Chondrocyte (in vitro differentiated cells): ENCODE measurements around the gene CFAP46. TPM values are rescaled to one million over a fixed set of nuclear protein-coding genes. Genes with fewer than 3 reads are reported as not detected.

Experiments used
- DNase-seq: peaks from one replicate; pipeline ENCODE4 v3.0.0; 2021; ENCODE audit warnings: mixed read lengths, low spot score
- H3K27ac Mint-ChIP-seq: one replicate; pipeline ENCODE4 v1.8.0; 2021; ENCODE audit warnings: mild to moderate bottlenecking, moderate library complexity, mixed read lengths; ENCODE audit not compliant: unreplicated experiment
- H3K27me3 Mint-ChIP-seq: 2 replicates; pipeline ENCODE4 v1.8.0; 2021; ENCODE audit warnings: low read depth, mixed read lengths
- H3K36me3 Mint-ChIP-seq: 2 replicates; pipeline ENCODE4 v1.8.0; 2021; ENCODE audit warnings: low read depth, mixed read lengths
- H3K4me1 Mint-ChIP-seq: 2 replicates; pipeline ENCODE4 v1.8.0; 2021; ENCODE audit warnings: low read depth, mild to moderate bottlenecking, mixed read lengths
- H3K4me3 Mint-ChIP-seq: one replicate; pipeline ENCODE4 v1.8.0; 2021; ENCODE audit warnings: mild to moderate bottlenecking, moderate library complexity, mixed read lengths; ENCODE audit not compliant: unreplicated experiment
- H3K9me3 Mint-ChIP-seq: 2 replicates; pipeline ENCODE4 v1.8.0; 2021; ENCODE audit warnings: low read depth, mixed read lengths
- total RNA-seq: library from RNA; stranded (reverse); gene quantifications from 3 replicates; pipeline ENCODE4 v1.2.1, GENCODE V29; 2021
- TF ChIP-seq, protein P1 (sequence below): fragments of 200-600 bp; sonication (generic); IDR thresholded peaks from 2 replicates; pipeline ENCODE4 v1.5.0; 2021; ENCODE audit warnings: antibody characterized with exemption, mild to moderate bottlenecking, moderate library complexity

Gene CFAP46
- total RNA-seq, 1 donor from 2014 or later, result 0.92 TPM

DNA sequence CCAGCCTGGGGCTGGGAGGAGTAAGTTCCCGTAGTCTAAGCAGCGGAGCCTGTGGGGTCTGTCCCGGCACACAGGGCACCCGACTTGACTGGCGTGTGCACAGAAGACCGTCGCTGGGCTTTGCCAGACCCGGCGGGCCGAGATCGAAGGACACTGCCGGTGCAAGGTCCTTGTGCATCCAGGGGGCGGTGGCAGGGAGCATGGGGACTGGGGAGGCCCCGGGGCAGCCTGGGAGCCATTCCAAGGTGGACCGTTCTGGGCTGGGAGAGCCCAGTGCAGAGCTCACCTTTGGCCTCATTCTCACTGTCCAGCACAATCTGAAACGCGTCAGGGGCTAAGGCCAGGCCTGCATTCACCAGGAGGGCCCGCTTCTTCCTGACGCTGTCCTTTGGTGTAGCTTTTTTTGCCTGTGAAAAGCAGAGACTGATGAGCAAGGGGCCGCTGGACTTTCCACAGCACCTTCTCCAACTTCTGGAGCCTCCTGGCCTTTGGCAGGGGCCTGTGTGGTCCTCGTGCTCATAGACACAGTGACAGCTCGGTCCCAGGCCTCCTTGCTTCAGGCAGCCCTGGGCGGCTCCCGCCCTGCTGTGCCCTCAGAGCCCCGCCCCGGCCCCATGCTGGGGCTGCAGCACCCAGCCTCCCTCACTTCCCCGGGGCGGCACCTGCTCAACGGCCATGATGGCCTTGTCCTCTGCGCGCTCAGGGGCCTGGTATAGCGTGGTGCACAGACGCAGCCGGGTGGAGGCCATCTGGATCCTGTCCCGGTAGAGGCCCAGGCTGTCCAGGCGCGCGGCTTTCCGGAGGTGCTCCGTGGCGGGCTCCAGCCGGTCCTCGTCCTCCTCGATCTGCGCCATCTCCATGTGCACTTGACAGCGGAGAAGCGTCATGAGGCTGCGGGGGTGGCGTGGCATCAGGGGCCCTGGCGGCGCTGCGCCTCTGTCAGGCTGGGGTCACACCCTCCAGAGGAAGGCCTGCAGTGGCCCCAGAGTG is 20.3 kb downstream of the CFAP46 start:
- TF ChIP-seq, protein P1, sequence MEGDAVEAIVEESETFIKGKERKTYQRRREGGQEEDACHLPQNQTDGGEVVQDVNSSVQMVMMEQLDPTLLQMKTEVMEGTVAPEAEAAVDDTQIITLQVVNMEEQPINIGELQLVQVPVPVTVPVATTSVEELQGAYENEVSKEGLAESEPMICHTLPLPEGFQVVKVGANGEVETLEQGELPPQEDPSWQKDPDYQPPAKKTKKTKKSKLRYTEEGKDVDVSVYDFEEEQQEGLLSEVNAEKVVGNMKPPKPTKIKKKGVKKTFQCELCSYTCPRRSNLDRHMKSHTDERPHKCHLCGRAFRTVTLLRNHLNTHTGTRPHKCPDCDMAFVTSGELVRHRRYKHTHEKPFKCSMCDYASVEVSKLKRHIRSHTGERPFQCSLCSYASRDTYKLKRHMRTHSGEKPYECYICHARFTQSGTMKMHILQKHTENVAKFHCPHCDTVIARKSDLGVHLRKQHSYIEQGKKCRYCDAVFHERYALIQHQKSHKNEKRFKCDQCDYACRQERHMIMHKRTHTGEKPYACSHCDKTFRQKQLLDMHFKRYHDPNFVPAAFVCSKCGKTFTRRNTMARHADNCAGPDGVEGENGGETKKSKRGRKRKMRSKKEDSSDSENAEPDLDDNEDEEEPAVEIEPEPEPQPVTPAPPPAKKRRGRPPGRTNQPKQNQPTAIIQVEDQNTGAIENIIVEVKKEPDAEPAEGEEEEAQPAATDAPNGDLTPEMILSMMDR, result no peak
- H3K9me3 Mint-ChIP-seq, result no peaks in the 10 kb centered on the region
- no peak overlapping the region for H3K4me3 Mint-ChIP-seq
- no peaks in the 10 kb centered on the region for H3K36me3 Mint-ChIP-seq
- H3K4me1 Mint-ChIP-seq, result no peaks in the 10 kb centered on the region
- H3K27ac Mint-ChIP-seq, result no peak overlapping the region
- peak; percentile 92 for DNase-seq
- peaks cover 3% of the 10 kb centered on the region for H3K27me3 Mint-ChIP-seq

DNA sequence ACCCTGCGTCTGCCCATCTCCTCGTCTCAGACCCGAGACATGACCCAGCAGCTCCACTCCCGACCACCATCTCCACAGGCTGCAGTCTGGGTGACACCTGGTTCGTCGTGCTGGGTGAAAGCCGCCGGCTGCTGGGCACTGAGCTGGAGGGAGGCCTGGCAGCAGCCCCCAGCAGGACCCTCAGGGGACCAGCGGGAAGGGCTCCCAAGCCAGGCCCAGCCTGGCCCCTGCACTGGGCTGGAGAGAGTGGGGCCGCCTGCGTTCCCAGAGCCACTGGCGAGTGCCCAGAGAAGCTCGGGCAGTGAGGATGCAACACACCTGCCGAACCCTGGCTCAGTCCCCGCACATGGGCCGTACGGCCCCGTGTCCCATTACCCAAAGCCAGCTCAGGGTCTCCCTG is 21.3 kb downstream of the CFAP46 start:
- no peaks in the 10 kb centered on the region for H3K4me1 Mint-ChIP-seq
- H3K27me3 Mint-ChIP-seq, result peaks cover 8% of the 10 kb centered on the region
- no peaks in the 10 kb centered on the region for H3K9me3 Mint-ChIP-seq
- H3K27ac Mint-ChIP-seq, result no peak overlapping the region
- H3K36me3 Mint-ChIP-seq, result no peaks in the 10 kb centered on the region
- TF ChIP-seq, protein P1, result no peak
- DNase-seq, result peak; percentile 90
- no peak overlapping the region for H3K4me3 Mint-ChIP-seq

DNA sequence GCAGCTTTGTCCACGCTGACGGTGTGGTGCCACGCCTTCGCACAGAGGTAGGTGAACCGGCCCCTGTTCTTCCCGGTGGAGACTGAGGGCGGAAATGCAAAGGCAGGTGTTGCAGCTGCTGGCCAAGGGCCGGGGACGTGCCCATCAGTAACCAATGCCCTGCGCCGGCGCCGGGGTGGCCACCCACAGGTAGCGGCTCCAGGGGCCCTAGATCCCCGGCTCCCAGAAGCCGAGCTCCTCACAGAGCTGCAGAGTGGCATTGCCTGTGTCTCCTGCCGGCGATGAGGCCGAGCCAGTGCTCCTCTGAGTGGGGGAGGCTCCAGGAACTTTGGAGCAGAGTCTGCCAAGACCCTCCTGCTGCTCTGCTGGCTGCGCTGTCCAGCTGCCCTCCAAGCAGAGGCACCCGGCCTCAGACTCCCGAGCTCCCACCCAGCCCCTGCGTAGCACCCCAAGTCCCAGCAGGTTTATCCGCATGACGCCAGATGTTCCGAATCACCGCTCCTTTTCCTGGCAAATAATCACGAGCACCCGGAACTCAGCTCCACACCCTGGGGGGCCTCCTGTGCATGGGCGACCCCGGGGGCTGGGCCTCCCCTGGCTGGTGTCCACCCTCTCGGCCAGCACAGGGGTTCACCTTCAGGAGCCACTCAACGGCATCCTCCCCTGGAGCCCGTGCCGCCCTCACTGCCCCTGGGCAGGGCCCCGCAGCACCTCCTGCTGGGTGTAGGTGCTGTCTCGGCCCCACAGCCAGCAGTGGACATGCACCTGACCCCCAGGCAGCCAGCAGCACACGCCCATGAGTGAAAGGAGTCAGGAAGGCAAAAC is 22.1 kb downstream of the CFAP46 start:
- peak; percentile 88 for DNase-seq
- Mint-ChIP-seq H3K27ac (no peak overlapping the region), H3K27me3 (peaks cover 8% of the 10 kb centered on the region), H3K4me1 (no peaks in the 10 kb centered on the region), H3K36me3 (no peaks in the 10 kb centered on the region), H3K4me3 (no peak overlapping the region), H3K9me3 (no peaks in the 10 kb centered on the region)
- TF ChIP-seq, protein P1, result no peak

DNA sequence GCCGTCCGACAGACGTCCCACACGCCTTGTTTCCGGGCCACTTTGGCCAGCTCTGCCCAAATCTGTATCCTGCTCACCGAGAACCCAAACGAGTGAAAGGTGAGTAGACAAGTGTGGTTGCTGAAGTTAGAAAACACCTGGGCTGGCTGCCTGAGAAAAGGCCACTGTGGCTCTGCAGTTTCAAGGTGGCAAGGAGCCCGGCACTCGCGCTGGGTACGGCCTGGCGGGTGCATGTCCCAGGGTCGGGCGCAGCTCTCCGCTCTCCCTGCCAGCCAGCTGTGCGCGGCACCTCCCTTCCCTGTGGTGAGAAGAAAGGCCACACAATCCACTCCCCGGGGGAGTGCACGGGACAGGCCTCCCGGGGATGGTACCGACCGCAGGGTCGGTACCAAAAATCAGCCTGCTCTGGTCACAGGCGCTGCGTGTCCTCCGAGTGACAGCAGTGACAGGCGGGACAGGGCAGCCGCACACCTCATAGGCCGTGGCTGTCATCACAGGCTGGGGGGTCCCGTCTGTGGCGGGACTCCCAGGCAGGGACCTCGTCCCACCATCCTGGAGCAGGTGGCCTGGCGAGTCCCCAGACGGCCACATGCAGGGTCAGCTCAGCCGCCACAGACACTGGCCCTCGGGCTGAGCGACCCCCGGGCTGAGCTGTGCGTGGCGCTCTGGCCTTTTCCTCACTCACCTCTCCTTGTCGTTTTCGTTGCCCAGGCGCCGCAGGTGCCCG is 22.8 kb downstream of the CFAP46 start:
- peak; percentile 84 for DNase-seq
- H3K36me3 Mint-ChIP-seq, result no peaks in the 10 kb centered on the region
- no peak overlapping the region for H3K27ac Mint-ChIP-seq
- peaks cover 8% of the 10 kb centered on the region for H3K27me3 Mint-ChIP-seq
- TF ChIP-seq, protein P1, result no peak
- H3K4me1 Mint-ChIP-seq, result no peaks in the 10 kb centered on the region
- H3K9me3 Mint-ChIP-seq, result no peaks in the 10 kb centered on the region
- no peak overlapping the region for H3K4me3 Mint-ChIP-seq
